Suprapubic skin (tissue), 4 donors: ENCODE measurements around the gene LRRC25. TPM values are rescaled to one million over a fixed set of nuclear protein-coding genes. Genes with fewer than 3 reads are reported as not detected.

Experiments
- DNase-seq, 2 donors: peaks; one replicate each; pipeline ENCODE4 v3.0.0-alpha.2; 2019; ENCODE audit warnings: low spot score in 2 of 2
- H3K27ac ChIP-seq: fragments of 200-600 bp; sonication (generic); one replicate; pipeline ENCODE4 v1.5.1; 2019
- H3K27me3 ChIP-seq: fragments of 200-600 bp; sonication (generic); one replicate; pipeline ENCODE4 v1.5.1; 2019
- H3K36me3 ChIP-seq: fragments of 200-600 bp; sonication (generic); one replicate; pipeline ENCODE4 v1.5.1; 2019
- H3K4me1 ChIP-seq: fragments of 200-600 bp; sonication (generic); one replicate; pipeline ENCODE4 v1.5.1; 2019
- H3K4me3 ChIP-seq: fragments of 200-600 bp; sonication (generic); one replicate; pipeline ENCODE4 v1.5.1; 2019; ENCODE audit warnings: mild to moderate bottlenecking
- H3K9me3 ChIP-seq: fragments of 200-600 bp; sonication (generic); one replicate; pipeline ENCODE4 v1.5.1; 2019
- EP300 ChIP-seq: sonication (generic); formaldehyde crosslinking; IDR thresholded peaks from one replicate; pipeline ENCODE4 v1.6.1; 2017; ENCODE audit warnings: antibody characterized with exemption
- POLR2A ChIP-seq, 2 donors: fragments of 450-650 bp; IDR thresholded peaks; one replicate each; pipeline ENCODE4 v1.6.1; 2017; ENCODE audit warnings: antibody characterized with exemption in 2 of 2, mild to moderate bottlenecking in 2 of 2, moderate library complexity in 2 of 2
- POLR2AphosphoS5 ChIP-seq, 3 donors: sonication (generic); formaldehyde crosslinking; IDR thresholded peaks; one replicate each; pipeline ENCODE4 v1.6.1; 2017; ENCODE audit warnings: antibody characterized with exemption in 3 of 3
- WGBS: methylation state at CpG from one replicate; pipeline ENCODE4 v1.1.5; 2018; 5-methylcytosine and 5-hydroxymethylcytosine counted together
- total RNA-seq, 4 donors: library from RNA; depleted of rRNA; stranded (reverse); fragments of >200 nt; gene quantifications; one replicate each; pipeline ENCODE4 v1.1.0, GENCODE V29; 2016
- TF ChIP-seq, protein P1 (sequence below), 2 donors: fragments of 200-600 bp in 1 of 2; fragments of 450-650 bp in 1 of 2; sonication (generic) in 1 of 2; IDR thresholded peaks; one replicate each; pipeline ENCODE4 v1.5.1; 2016 to 2019; ENCODE audit warnings: antibody characterized with exemption in 2 of 2, mild to moderate bottlenecking in 1 of 2, moderate library complexity in 1 of 2

The LRRC25 gene
- total RNA-seq, 4 donors from 2014 or later: 0.59 to 0.79 (median 0.73) TPM; not detected in 1

DNA sequence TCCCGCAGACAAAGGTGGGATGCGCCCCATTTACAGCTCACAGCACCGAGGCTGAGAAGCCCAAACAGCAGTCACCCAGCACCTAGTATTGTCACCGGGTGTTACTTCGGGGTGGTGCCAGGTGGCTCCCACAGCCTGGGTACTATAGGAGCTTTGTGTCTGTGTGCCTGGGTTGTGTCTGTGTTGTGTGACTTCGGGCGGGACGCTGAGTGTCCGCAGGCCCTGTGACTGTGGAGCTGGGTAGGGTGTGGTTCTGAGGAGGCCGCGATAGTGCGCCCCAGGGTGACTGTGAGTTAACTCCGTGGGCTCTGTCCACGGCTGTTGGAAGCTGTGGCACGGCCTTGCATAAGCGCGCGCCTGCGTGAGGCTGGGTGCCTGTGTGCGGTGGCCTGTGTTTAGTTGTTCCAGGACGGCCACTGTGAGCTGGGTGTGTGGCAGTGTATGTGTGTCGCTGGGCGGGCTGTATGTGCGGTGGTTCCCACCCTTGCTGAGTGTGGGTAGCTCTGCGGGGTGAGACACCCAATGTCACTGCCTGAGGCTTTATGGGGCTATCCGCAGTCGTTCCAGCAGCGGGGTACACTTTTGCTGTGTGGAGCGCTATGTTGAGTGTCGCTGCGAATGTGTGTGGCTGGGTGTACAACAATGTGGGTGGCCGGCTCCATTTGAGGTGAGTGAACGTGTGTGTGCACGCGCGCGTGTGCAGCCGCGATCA, 21.2 kb upstream of the LRRC25 start:
- peak overlapping the region; percentile 68 for H3K4me3 ChIP-seq
- DNase-seq: peak in 1 of 2 donors; percentile 81
- WGBS: 6% methylated on average over 26 of the region's 39 CpGs

DNA sequence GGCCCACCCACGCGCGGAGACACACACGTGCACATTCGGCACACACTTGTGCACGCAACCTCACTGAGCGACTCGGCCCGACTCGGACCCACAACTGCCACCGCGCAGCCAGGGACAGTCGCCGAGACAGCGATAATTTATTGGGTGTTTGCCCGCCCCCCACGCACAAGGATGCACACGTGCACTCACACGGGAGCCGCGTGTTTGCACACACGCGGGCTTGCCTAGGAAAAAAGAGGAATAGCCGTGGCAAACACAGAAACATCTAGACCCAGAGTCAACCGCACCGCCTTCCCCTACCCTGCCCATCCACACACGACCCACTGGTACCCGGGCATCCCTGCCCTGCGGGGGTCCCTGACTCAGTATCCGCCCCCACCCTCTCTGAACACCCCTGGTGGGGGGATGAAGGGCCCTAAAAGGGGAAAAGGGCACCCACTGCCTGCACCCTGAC, 20.6 kb upstream of the LRRC25 start:
- TF ChIP-seq EP300: no peak
- TF ChIP-seq POLR2A (IDR thresholded peaks at IDR 0.05): no peak
- TF ChIP-seq, protein P1, sequence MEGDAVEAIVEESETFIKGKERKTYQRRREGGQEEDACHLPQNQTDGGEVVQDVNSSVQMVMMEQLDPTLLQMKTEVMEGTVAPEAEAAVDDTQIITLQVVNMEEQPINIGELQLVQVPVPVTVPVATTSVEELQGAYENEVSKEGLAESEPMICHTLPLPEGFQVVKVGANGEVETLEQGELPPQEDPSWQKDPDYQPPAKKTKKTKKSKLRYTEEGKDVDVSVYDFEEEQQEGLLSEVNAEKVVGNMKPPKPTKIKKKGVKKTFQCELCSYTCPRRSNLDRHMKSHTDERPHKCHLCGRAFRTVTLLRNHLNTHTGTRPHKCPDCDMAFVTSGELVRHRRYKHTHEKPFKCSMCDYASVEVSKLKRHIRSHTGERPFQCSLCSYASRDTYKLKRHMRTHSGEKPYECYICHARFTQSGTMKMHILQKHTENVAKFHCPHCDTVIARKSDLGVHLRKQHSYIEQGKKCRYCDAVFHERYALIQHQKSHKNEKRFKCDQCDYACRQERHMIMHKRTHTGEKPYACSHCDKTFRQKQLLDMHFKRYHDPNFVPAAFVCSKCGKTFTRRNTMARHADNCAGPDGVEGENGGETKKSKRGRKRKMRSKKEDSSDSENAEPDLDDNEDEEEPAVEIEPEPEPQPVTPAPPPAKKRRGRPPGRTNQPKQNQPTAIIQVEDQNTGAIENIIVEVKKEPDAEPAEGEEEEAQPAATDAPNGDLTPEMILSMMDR (IDR thresholded peaks at IDR 0.05): no peak
- no peak for TF ChIP-seq POLR2AphosphoS5 (IDR thresholded peaks at IDR 0.05)
- Histone ChIP-seq H3K4me3 (peak overlapping the region; percentile 68), H3K27ac (peak overlapping the region; percentile 81), H3K4me1 (peaks cover 84% of the 10 kb centered on the region), H3K36me3 (no peaks in the 10 kb centered on the region), H3K27me3 (no peaks in the 10 kb centered on the region), H3K9me3 (no peaks in the 10 kb centered on the region)
- peak in 1 of 2 donors; percentile 80 for DNase-seq
- 8% methylated on average over 8 of the region's 30 CpGs for WGBS

More for the DNA sequence above, 21.2 kb upstream of the LRRC25 start:
- H3K4me1 ChIP-seq: peaks cover 86% of the 10 kb centered on the region
- TF ChIP-seq POLR2A (IDR thresholded peaks at IDR 0.05) (no peak), POLR2AphosphoS5 (IDR thresholded peaks at IDR 0.05) (no peak), EP300 (no peak)
- TF ChIP-seq, protein P1 (IDR thresholded peaks at IDR 0.05): no peak
- no peaks in the 10 kb centered on the region for H3K27me3 ChIP-seq
- no peaks in the 10 kb centered on the region for H3K36me3 ChIP-seq
- peak overlapping the region; percentile 81 for H3K27ac ChIP-seq
- H3K9me3 ChIP-seq: no peaks in the 10 kb centered on the region

DNA sequence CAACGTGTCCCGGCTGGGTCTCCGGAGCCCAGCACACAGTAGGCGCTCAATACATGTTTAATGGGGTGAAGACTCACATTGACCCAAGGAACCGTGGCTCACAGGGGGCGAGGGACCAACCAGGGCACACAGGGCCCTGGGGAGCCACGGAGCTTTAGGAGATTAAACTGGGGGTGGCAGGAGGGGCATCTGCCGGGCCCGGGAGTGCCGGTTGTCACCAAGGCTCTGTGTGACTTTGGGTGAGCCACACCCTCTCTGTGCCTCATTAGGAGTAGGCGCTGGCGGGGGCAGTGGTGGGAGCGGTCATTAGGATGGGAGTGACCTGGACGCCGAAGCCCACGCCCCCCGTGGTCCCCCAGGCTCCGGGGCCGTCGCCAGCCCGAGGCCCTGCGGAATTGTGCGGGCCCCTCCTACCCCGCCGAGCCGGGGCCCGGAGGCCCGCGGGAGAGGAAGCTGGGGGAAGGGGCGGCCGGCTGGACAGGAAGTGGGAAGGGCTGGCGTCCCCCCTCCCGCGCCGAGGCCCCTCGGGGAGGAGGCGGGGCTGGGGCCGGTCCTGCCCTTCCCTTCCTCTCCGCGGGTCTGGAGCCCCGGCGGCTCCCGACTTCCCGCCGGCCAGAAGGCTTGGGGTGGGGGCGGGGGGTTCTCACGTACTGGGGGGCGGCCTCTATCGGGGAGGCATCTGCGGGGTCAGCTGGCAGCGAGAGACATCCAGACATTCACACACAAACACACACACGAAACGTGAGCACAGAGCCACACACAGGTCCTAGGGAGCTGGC, 20.0 kb upstream of the LRRC25 start:
- 0% methylated on average over 11 of the region's 53 CpGs for WGBS
- Histone ChIP-seq H3K9me3 (no peaks in the 10 kb centered on the region), H3K4me1 (peaks cover 80% of the 10 kb centered on the region), H3K27me3 (no peaks in the 10 kb centered on the region), H3K4me3 (peak overlapping the region; percentile 68), H3K36me3 (no peaks in the 10 kb centered on the region), H3K27ac (peak overlapping the region; percentile 81)
- peak; percentile 88 to 89 for DNase-seq
- TF ChIP-seq, protein P1 (IDR thresholded peaks at IDR 0.05): no peak
- peak in 1 of 2 donors; percentile 30 for TF ChIP-seq POLR2A (IDR thresholded peaks at IDR 0.05)

DNA sequence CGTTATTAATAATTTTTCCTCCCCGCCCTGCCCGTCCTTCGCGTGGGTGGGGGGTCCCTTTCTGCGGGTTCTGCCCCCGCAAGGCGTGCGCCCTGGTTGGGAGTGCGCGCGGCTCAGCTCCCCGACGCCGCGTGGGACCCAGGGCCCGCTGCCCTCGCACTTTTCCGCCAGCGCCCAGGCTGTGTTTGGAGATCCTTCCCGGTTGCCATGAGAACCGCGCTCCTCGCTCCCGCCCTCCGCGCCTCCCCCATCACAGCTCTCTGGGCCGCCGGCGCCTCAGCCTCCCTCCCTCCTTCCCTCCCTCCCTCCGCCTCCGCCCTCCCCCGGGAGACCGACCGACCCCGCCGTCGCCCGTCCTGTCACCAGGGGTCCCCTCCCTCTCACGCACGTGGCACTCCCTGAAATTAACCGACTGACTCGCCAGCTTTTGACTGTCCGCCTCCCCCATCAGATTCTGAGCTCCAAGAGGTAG, 19.4 kb upstream of the LRRC25 start:
- H3K27ac ChIP-seq: peak overlapping the region; percentile 81
- H3K4me1 ChIP-seq: peaks cover 74% of the 10 kb centered on the region
- DNase-seq: peak; percentile 95 to 97
- H3K4me3 ChIP-seq: peak overlapping the region; percentile 68
- no peaks in the 10 kb centered on the region for H3K36me3 ChIP-seq
- no peaks in the 10 kb centered on the region for H3K27me3 ChIP-seq
- WGBS: 2% methylated on average over 44 of the region's 44 CpGs
- TF ChIP-seq, protein P1 (IDR thresholded peaks at IDR 0.05): no peak
- TF ChIP-seq POLR2A (IDR thresholded peaks at IDR 0.05): peak in 1 of 2 donors; percentile 15
- no peaks in the 10 kb centered on the region for H3K9me3 ChIP-seq
